SU-DHL-6 (cell line): ENCODE measurements around the gene TACSTD2.

Experiments
- H2AFZ ChIP-seq: fragments of 200-600 bp; sonication (generic); 2 replicates; pipeline ENCODE4 v1.6.1; 2014; ENCODE audit warnings: low read depth, mild to moderate bottlenecking, moderate library complexity, mixed read lengths, antibody characterized with exemption, low read length; ENCODE audit not compliant: severe bottlenecking
- H3F3A ChIP-seq: fragments of 200-600 bp; shearing (Covaris generic); 2 replicates; pipeline ENCODE4 v1.6.0; 2016; ENCODE audit warnings: antibody characterized with exemption, mild to moderate bottlenecking; ENCODE audit not compliant: insufficient read depth
- H3K27ac ChIP-seq: fragments of 200-600 bp; sonication (generic); 2 replicates; pipeline ENCODE4 v1.5.1; 2016; ENCODE audit warnings: low read depth, mild to moderate bottlenecking, low read length, moderate library complexity, mixed read lengths
- H3K27me3 ChIP-seq: fragments of 200-600 bp; sonication (generic), shearing (Covaris generic); 2 replicates; pipeline ENCODE4 v1.6.0; 2014; ENCODE audit warnings: mild to moderate bottlenecking, low read length
- H3K36me3 ChIP-seq: fragments of 200-600 bp; sonication (generic); 2 replicates; pipeline ENCODE4 v1.6.1; 2014; ENCODE audit warnings: mild to moderate bottlenecking, low read length, mixed read lengths
- H3K4me2 ChIP-seq: fragments of 300-600, 200-600 bp; shearing (Covaris generic), sonication (generic); 2 replicates; pipeline ENCODE4 v1.6.0; 2014; ENCODE audit warnings: low read length, low read depth, mild to moderate bottlenecking; ENCODE audit not compliant: poor library complexity, severe bottlenecking
- H3K4me3 ChIP-seq: fragments of 200-600 bp; sonication (generic); 2 replicates; pipeline ENCODE4 v1.5.1; 2014; ENCODE audit warnings: antibody characterized with exemption, low read length, mild to moderate bottlenecking, mixed read lengths; ENCODE audit not compliant: insufficient read depth, poor library complexity, severe bottlenecking
- H3K79me2 ChIP-seq: fragments of 200-600 bp; sonication (generic); 2 replicates; pipeline ENCODE4 v1.6.1; 2014; ENCODE audit warnings: mild to moderate bottlenecking, low read length, moderate library complexity; ENCODE audit not compliant: insufficient read depth
- H3K9ac ChIP-seq: fragments of 200-600 bp; sonication (generic); 2 replicates; pipeline ENCODE4 v1.7.0; 2014; ENCODE audit warnings: mild to moderate bottlenecking, low read length
- H3K9me2 ChIP-seq: fragments of 200-600 bp; sonication (generic); replicated peaks from 2 replicates; pipeline ENCODE4 v1.6.1; 2014; ENCODE audit warnings: low read length; ENCODE audit not compliant: insufficient read depth
- H3K9me3 ChIP-seq: fragments of 200-600 bp; sonication (generic); 2 replicates; pipeline ENCODE4 v1.6.1; 2014; ENCODE audit warnings: low read length, mixed read lengths; ENCODE audit not compliant: insufficient read depth
- H4K20me1 ChIP-seq: fragments of 200-600 bp; sonication (generic); 2 replicates; pipeline ENCODE4 v1.6.1; 2014; ENCODE audit warnings: low read depth, mild to moderate bottlenecking, antibody characterized with exemption, low read length, moderate library complexity, mixed read lengths
- CTCF ChIP-seq: fragments of 200-600 bp; sonication (generic); IDR thresholded peaks from one replicate; pipeline ENCODE4 v1.5.1; 2017; ENCODE audit warnings: antibody characterized with exemption, mild to moderate bottlenecking, low read length, moderate library complexity; ENCODE audit not compliant: insufficient read depth, poor library complexity, severe bottlenecking
- EZH2phosphoT487 ChIP-seq: fragments of 200-600 bp; sonication (generic), shearing (Covaris generic); conservative IDR thresholded peaks from 2 replicates; pipeline ENCODE4 v1.6.1; 2018; ENCODE audit warnings: mild to moderate bottlenecking, antibody characterized with exemption, low read length, moderate library complexity, mixed read lengths

TACSTD2 gene

GRCh38 chr1:58622571-58622970 lies 45.5 kb upstream of the TACSTD2 start:
- H3K9ac ChIP-seq, result no peak overlapping the region
- no peak overlapping the region for H3K4me3 ChIP-seq
- no peaks in the 10 kb centered on the region for H3K9me2 ChIP-seq
- TF ChIP-seq EZH2phosphoT487 (no peak), CTCF (no peak)
- H4K20me1 ChIP-seq, result no peaks in the 10 kb centered on the region
- H3K27ac ChIP-seq, result no peak overlapping the region
- no peaks in the 10 kb centered on the region for H3K27me3 ChIP-seq
- H3K79me2 ChIP-seq, result no peaks in the 10 kb centered on the region
- H2AFZ ChIP-seq, result no peak overlapping the region
- no peaks in the 10 kb centered on the region for H3F3A ChIP-seq
- no peak overlapping the region for H3K4me2 ChIP-seq
- no peaks in the 10 kb centered on the region for H3K36me3 ChIP-seq
- H3K9me3 ChIP-seq, result no peaks in the 10 kb centered on the region

- Histone ChIP-seq H4K20me1 (no peaks in the 10 kb centered on the region), H3F3A (no peaks in the 10 kb centered on the region), H3K4me2 (no peak overlapping the region), H2AFZ (no peak overlapping the region), H3K9ac (no peak overlapping the region), H3K9me3 (no peaks in the 10 kb centered on the region), H3K4me3 (no peak overlapping the region), H3K9me2 (no peaks in the 10 kb centered on the region), H3K79me2 (no peaks in the 10 kb centered on the region), H3K27me3 (no peaks in the 10 kb centered on the region), H3K36me3 (no peaks in the 10 kb centered on the region), H3K27ac (no peak overlapping the region)
- TF ChIP-seq EZH2phosphoT487 (no peak), CTCF (no peak)
These were observed 44.3 kb upstream of the TACSTD2 start for GRCh38 chr1:58621391-58621790.

- Histone ChIP-seq H3K27me3 (no peaks in the 10 kb centered on the region), H3K9ac (no peak overlapping the region)
These were observed 43.9 kb upstream of the TACSTD2 start for GRCh38 chr1:58620926-58621325.

More at GRCh38 chr1:58620926-58621325, 43.9 kb upstream of the TACSTD2 start:
- Histone ChIP-seq H3F3A (no peaks in the 10 kb centered on the region), H3K79me2 (no peaks in the 10 kb centered on the region), H3K4me3 (no peak overlapping the region), H2AFZ (no peak overlapping the region), H3K36me3 (no peaks in the 10 kb centered on the region), H3K9me3 (no peaks in the 10 kb centered on the region), H3K9me2 (no peaks in the 10 kb centered on the region), H4K20me1 (no peaks in the 10 kb centered on the region), H3K27ac (no peak overlapping the region), H3K4me2 (no peak overlapping the region)
- TF ChIP-seq EZH2phosphoT487 (no peak), CTCF (no peak)
